ENCODE results near the gene TINAGL1.

DNA sequence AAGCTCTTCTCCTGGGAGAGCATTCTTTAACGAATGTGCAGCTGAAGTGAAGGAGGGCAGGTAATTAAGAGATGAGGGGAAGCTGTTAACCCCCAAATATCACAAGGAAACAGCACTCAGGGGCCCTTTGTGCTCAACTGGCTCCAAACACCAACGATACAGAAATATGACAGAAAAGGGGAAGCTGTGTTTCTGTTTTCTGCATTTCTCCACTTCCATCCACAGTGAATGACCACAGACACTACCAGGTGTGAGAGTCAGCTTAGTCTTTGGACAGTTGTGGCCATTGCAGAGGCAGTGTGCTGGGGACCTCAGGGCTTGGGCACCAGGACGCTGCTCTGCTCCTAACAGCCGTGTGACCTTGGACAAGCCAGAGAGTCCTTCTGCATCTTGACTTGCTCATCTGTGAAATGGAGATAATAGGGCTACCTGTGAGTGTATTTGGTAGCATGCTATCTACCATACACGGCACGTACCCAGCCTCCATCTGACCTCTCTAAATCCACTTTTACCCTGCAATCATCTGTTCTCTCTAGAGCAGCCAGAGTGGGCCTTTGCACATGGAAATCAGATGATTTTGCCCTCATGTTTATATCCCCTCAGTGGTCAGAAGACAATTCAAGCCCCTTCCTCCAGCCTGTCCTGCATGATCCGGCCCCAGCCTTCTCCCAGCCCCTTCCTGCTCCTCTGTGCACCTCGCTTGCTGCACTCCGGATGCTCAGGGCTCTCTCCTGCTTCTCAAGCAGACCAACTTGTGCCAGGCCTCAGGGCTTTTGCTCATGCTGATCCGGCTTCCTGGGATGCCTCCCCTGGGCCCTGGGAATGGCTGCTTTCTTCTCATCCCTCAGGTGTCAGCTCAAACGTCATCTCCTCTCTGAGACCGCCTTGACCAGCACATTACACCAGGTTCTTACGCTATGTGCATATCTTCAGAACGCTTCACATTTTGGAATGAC lies 4.7 kb upstream of the TINAGL1 start:
- TF ChIP-seq, protein P1, sequence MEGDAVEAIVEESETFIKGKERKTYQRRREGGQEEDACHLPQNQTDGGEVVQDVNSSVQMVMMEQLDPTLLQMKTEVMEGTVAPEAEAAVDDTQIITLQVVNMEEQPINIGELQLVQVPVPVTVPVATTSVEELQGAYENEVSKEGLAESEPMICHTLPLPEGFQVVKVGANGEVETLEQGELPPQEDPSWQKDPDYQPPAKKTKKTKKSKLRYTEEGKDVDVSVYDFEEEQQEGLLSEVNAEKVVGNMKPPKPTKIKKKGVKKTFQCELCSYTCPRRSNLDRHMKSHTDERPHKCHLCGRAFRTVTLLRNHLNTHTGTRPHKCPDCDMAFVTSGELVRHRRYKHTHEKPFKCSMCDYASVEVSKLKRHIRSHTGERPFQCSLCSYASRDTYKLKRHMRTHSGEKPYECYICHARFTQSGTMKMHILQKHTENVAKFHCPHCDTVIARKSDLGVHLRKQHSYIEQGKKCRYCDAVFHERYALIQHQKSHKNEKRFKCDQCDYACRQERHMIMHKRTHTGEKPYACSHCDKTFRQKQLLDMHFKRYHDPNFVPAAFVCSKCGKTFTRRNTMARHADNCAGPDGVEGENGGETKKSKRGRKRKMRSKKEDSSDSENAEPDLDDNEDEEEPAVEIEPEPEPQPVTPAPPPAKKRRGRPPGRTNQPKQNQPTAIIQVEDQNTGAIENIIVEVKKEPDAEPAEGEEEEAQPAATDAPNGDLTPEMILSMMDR (IDR thresholded peaks at IDR 0.05; ENCODE audit: low read length), result no peak
- no peak for TF ChIP-seq EZH2phosphoT487 (IDR thresholded peaks at IDR 0.05; ENCODE audit: low read length)
